ENCODE results near the gene PROK1.
"Not testable (repeated sequence)": the region's sequence is repeated elsewhere in the genome, so short reads cannot be mapped to it uniquely, and the experiment has no call there.

PROK1 gene

GRCh38 chr1:110450929-110451328 lies at the start of gene PROK1:
TSS of gene PROK1 (plus strand) at chr1:110451149. CDS start at chr1:110451217, 68 bp downstream.
- no peak for DNase-seq (ENCODE audit: low read depth)

- no peak for DNase-seq (ENCODE audit: low read depth)
Measured at GRCh38 chr1:110403805-110404204, 47.1 kb upstream of the PROK1 start.

GRCh38 chr1:110404401-110404800 lies 46.5 kb upstream of the PROK1 start:
- DNase-seq (ENCODE audit: low read depth), result no peak

- DNase-seq (ENCODE audit: low read depth), result not testable (repeated sequence)
Measured at GRCh38 chr1:110406407-110406806, 44.5 kb upstream of the PROK1 start.

GRCh38 chr1:110407260-110408210 lies 43.4 kb upstream of the PROK1 start, which contains the start of gene LAMTOR5:
TSS of gene LAMTOR5 (minus strand) at chr1:110407694. CDS start at chr1:110407620, 74 bp downstream.
- DNase-seq (ENCODE audit: low read depth), result peak; percentile 79

GRCh38 chr1:110408488-110408887 lies 42.5 kb upstream of the PROK1 start:
- no peak for DNase-seq (ENCODE audit: low read depth)

- DNase-seq (ENCODE audit: low read depth), result no peak
Measured at GRCh38 chr1:110409316-110409715, 41.6 kb upstream of the PROK1 start.

- no peak for DNase-seq (ENCODE audit: low read depth)
Measured at GRCh38 chr1:110411173-110411735, 39.7 kb upstream of the PROK1 start.

GRCh38 chr1:110412576-110412975 lies 38.4 kb upstream of the PROK1 start:
- peak; percentile 17 for DNase-seq (ENCODE audit: low read depth)

GRCh38 chr1:110413045-110413444 lies 37.9 kb upstream of the PROK1 start:
- not testable (repeated sequence) for DNase-seq (ENCODE audit: low read depth)

- no peak for DNase-seq (ENCODE audit: low read depth)
Measured at GRCh38 chr1:110418729-110419128, 32.2 kb upstream of the PROK1 start.

- DNase-seq (ENCODE audit: low read depth), result no peak
Measured at GRCh38 chr1:110420023-110420662, 30.8 kb upstream of the PROK1 start.

GRCh38 chr1:110420874-110421793 lies 29.8 kb upstream of the PROK1 start:
- no peak for DNase-seq (ENCODE audit: low read depth)

- no peak for DNase-seq (ENCODE audit: low read depth)
Measured at GRCh38 chr1:110424699-110425611, 26.0 kb upstream of the PROK1 start.

- DNase-seq (ENCODE audit: low read depth), result no peak
Measured at GRCh38 chr1:110425612-110426152, 25.3 kb upstream of the PROK1 start.

GRCh38 chr1:110426854-110427253 lies 24.1 kb upstream of the PROK1 start:
- no peak for DNase-seq (ENCODE audit: low read depth)

GRCh38 chr1:110428946-110429345 lies 22.0 kb upstream of the PROK1 start:
- no peak for DNase-seq (ENCODE audit: low read depth)

- no peak for DNase-seq (ENCODE audit: low read depth)
Measured at GRCh38 chr1:110430366-110430765, 20.6 kb upstream of the PROK1 start.

GRCh38 chr1:110430901-110431300 lies 20.0 kb upstream of the PROK1 start:
- no peak for DNase-seq (ENCODE audit: low read depth)

- no peak for DNase-seq (ENCODE audit: low read depth)
Measured at GRCh38 chr1:110433213-110433612, 17.7 kb upstream of the PROK1 start.
